ENCODE results near the gene SH2D3C.

DNA sequence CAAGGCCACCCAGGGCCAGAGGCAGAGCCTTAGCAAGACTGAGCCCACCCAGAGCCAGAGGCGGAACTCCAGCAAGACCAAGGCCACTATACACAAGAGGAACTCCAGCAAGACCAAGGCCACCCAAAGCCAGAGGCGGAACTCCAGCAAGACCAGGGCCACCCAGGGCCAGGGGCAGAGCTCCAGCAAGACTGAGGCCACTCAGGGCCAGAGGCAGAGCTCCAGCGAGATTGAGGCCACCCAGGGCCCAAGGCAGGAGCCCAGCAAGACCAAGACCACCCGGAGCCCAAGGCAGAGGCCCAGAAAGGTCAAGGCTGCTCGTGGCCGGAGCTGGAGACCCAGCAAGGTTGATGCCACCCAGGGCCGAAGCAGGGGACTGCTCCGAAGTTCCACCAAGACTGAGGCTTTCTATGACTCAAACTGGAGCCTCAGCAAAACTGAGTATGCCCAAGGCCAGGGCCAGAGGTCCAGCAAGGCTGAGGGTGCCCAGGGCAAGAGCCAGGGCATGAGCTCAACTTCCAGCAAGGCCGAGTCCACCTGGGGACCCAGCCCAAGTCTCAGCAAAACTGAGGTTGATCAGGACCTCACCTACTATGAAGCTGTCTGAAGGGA, 47.6 kb downstream of the SH2D3C start:
- TF ChIP-seq POLR2A (IDR thresholded peaks at IDR 0.05): no peak
- TF ChIP-seq, protein P1, sequence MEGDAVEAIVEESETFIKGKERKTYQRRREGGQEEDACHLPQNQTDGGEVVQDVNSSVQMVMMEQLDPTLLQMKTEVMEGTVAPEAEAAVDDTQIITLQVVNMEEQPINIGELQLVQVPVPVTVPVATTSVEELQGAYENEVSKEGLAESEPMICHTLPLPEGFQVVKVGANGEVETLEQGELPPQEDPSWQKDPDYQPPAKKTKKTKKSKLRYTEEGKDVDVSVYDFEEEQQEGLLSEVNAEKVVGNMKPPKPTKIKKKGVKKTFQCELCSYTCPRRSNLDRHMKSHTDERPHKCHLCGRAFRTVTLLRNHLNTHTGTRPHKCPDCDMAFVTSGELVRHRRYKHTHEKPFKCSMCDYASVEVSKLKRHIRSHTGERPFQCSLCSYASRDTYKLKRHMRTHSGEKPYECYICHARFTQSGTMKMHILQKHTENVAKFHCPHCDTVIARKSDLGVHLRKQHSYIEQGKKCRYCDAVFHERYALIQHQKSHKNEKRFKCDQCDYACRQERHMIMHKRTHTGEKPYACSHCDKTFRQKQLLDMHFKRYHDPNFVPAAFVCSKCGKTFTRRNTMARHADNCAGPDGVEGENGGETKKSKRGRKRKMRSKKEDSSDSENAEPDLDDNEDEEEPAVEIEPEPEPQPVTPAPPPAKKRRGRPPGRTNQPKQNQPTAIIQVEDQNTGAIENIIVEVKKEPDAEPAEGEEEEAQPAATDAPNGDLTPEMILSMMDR (IDR thresholded peaks at IDR 0.05): no peak
- TF ChIP-seq EP300 (IDR thresholded peaks at IDR 0.05): no peak
- no peak for TF ChIP-seq POLR2AphosphoS5 (IDR thresholded peaks at IDR 0.05)

Data from sigmoid colon (tissue), 4 donors.